SK-N-MC (cell line): Measurements from ENCODE around the gene VASH2.
"Not testable (repeated sequence)": the region's sequence is repeated elsewhere in the genome, so short reads cannot be mapped to it uniquely, and the experiment has no call there.

ENCODE experiments used
- EZH2 ChIP-seq: fragments of 200-600 bp; sonication (generic); IDR thresholded peaks from one replicate; pipeline ENCODE4 v1.6.1; 2017; ENCODE audit warnings: antibody characterized with exemption
- FOXP2 ChIP-seq: optimal IDR thresholded peaks from 2 replicates; pipeline ENCODE3; 2011; ENCODE audit warnings: mild to moderate bottlenecking, moderate library complexity; ENCODE audit not compliant: insufficient read depth; ENCODE audit errors: extremely low read length, control extremely low read depth
- POLR2AphosphoS5 ChIP-seq: IDR thresholded peaks from 2 replicates; pipeline ENCODE4 v1.6.1; 2012; ENCODE audit warnings: mild to moderate bottlenecking, low read depth, low read length, borderline replicate concordance

DNA sequence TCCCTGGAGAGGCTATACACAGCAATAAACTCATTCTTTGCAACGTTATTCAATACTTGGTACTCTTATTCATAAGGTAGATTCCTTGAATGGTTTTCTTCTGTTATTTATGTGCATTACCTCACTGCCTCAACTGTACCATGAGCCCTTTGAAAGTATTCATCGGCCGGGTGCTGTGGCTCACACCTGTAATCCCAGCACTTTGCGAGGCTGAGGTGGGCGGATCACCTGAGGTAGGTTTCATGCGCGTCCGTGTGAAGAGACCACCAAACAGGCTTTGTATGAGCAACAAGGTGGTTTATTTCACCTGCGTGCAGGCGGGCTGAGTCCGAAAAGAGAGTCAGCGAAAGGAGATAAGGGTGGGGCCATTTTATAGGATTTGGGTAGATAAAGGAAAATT is 42.3 kb upstream of the VASH2 start:
- not testable (repeated sequence) for TF ChIP-seq EZH2, POLR2AphosphoS5, FOXP2
